ENCODE results near the gene RIMBP2. TPM values are rescaled to one million over a fixed set of nuclear protein-coding genes. Genes with fewer than 3 reads are reported as not detected.
A peak's percentile ranks its signal among the peaks of the same experiment; 100 is the strongest.

RIMBP2 gene
- total and polyA plus RNA-seq, 9 of the 15 experiments (the other 6 are each of a cell fraction or from before 2014, with no cell fraction given) = not detected

- TF ChIP-seq ZBTB40 (IDR thresholded peaks at IDR 0.05) (no peak), ZBTB40 (CRISPR knock-in tag; IDR thresholded peaks at IDR 0.05) (peak; percentile 58; the same call in 1 of the 2 replicates), USF2 (CRISPR knock-in tag; IDR thresholded peaks at IDR 0.05) (no peak), HINFP (tag; conservative IDR thresholded peaks at IDR 0.05; ENCODE audit: low read depth) (no peak), PKNOX1 (IDR thresholded peaks at IDR 0.05) (no peak), FIP1L1 (IDR thresholded peaks at IDR 0.05; ENCODE audit: low read depth, low read length, poor library complexity, severe bottlenecking) (no peak), ZNF143 (CRISPR knock-in tag; IDR thresholded peaks at IDR 0.05) (0 out of 2 replicates have a peak, but pooled peaks have one; percentile 6), HDAC2 (IDR thresholded peaks at IDR 0.05) (no peak), CHCHD3 (CRISPR knock-in tag; IDR thresholded peaks at IDR 0.05) (no peak), MCM5 (IDR thresholded peaks at IDR 0.05; ENCODE audit: low read depth) (no peak), SRF (CRISPR knock-in tag; IDR thresholded peaks at IDR 0.05) (no peak), NCOA1 (IDR thresholded peaks at IDR 0.05; ENCODE audit: low read depth) (peak; percentile 95)
Measured at GRCh38 chr12:130764073-130764472, 48.0 kb upstream of the RIMBP2 start (continued).

Data from K562 (cell line).